OCI-LY3 (cell line): ENCODE measurements around the gene FAT1.

ENCODE experiments used
- H2AFZ ChIP-seq: fragments of 200-600, 300-600 bp; shearing (Covaris generic); 2 replicates; pipeline ENCODE4 v1.6.0; 2014; ENCODE audit warnings: antibody characterized with exemption, low read depth, low read length
- H3K27ac ChIP-seq: fragments of 200-600, 300-600 bp; sonication (generic); 2 replicates; pipeline ENCODE4 v1.5.1; 2014; ENCODE audit warnings: mild to moderate bottlenecking, low read length, moderate library complexity, mixed read lengths
- H3K27me3 ChIP-seq: fragments of 200-600, 300-600 bp; sonication (generic); 2 replicates; pipeline ENCODE4 v1.6.1; 2014; ENCODE audit warnings: low read depth, low read length, mixed read lengths
- H3K36me3 ChIP-seq: fragments of 200-600, 300-600 bp; sonication (generic); replicated peaks from 2 replicates; pipeline ENCODE3; 2014; ENCODE audit warnings: low read depth, low read length, mixed read lengths
- H3K4me1 ChIP-seq: fragments of 300-600, 200-600 bp; sonication (generic); 2 replicates; pipeline ENCODE4 v1.6.1; 2014; ENCODE audit warnings: low read length, mixed read lengths
- H3K4me2 ChIP-seq: fragments of 200-600, 300-600 bp; sonication (generic); 2 replicates; pipeline ENCODE4 v1.6.1; 2014; ENCODE audit warnings: low read length, mixed read lengths
- H3K4me3 ChIP-seq: fragments of 300-600, 200-600 bp; sonication (generic); 2 replicates; pipeline ENCODE4 v1.5.1; 2014; ENCODE audit warnings: antibody characterized with exemption, mild to moderate bottlenecking, low read length, moderate library complexity
- H3K79me2 ChIP-seq: fragments of 300-600, 200-600 bp; shearing (Covaris generic); 2 replicates; pipeline ENCODE4 v1.6.1; 2014; ENCODE audit warnings: mild to moderate bottlenecking, low read length, mixed read lengths
- H3K9ac ChIP-seq: fragments of 300-600, 200-600 bp; shearing (Covaris generic); 2 replicates; pipeline ENCODE4 v1.6.0; 2014; ENCODE audit warnings: mild to moderate bottlenecking, low read length, moderate library complexity
- H3K9me3 ChIP-seq: fragments of 200-600, 300-600 bp; shearing (Covaris generic); 2 replicates; pipeline ENCODE4 v1.6.1; 2014; ENCODE audit warnings: low read length, mixed read lengths; ENCODE audit not compliant: insufficient read depth
- H4K20me1 ChIP-seq: fragments of 200-600, 300-600 bp; sonication (generic); 2 replicates; pipeline ENCODE4 v1.6.1; 2016; ENCODE audit warnings: low read length, mixed read lengths; ENCODE audit not compliant: insufficient read depth
- EZH2phosphoT487 ChIP-seq: fragments of 200-600 bp; shearing (Covaris generic); IDR thresholded peaks from 2 replicates; pipeline ENCODE4 v1.6.1; 2018; ENCODE audit warnings: antibody characterized with exemption, mixed run types, low read depth
- TF ChIP-seq, protein P1 (sequence below): fragments of 200-600, 300-600 bp; sonication (generic); IDR thresholded peaks from 2 replicates; pipeline ENCODE4 v1.5.1; 2014; ENCODE audit warnings: antibody characterized with exemption, low read length, low read depth

The FAT1 gene

DNA sequence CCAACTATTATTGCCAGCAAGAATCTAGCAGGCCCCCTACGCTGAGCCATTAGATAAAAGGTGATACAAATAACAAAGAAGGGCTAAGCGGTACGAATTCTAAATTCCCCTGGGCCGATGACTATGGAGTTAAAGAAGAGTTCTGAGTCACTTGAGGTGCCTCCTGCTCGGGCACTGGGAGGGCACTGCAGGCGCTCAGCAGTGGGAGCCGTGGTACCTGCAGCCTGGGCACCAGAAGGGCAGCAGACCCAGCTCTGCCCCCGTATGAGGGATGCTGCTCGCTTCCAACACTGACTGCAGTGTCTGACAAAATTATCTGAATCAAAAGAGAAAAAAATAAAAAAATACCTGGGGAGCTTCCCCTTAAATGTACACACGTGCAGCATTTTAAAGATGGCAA is 124.2 kb downstream of the FAT1 start:
- Histone ChIP-seq H3K4me3 (no peak overlapping the region), H3K27ac (no peak overlapping the region), H3K79me2 (no peaks in the 10 kb centered on the region), H3K9ac (no peak overlapping the region), H3K4me1 (no peaks in the 10 kb centered on the region), H2AFZ (no peak overlapping the region), H3K27me3 (no peaks in the 10 kb centered on the region), H3K9me3 (no peaks in the 10 kb centered on the region), H3K36me3 (no peaks in the 10 kb centered on the region), H4K20me1 (no peaks in the 10 kb centered on the region), H3K4me2 (no peak overlapping the region)
- TF ChIP-seq, protein P1, sequence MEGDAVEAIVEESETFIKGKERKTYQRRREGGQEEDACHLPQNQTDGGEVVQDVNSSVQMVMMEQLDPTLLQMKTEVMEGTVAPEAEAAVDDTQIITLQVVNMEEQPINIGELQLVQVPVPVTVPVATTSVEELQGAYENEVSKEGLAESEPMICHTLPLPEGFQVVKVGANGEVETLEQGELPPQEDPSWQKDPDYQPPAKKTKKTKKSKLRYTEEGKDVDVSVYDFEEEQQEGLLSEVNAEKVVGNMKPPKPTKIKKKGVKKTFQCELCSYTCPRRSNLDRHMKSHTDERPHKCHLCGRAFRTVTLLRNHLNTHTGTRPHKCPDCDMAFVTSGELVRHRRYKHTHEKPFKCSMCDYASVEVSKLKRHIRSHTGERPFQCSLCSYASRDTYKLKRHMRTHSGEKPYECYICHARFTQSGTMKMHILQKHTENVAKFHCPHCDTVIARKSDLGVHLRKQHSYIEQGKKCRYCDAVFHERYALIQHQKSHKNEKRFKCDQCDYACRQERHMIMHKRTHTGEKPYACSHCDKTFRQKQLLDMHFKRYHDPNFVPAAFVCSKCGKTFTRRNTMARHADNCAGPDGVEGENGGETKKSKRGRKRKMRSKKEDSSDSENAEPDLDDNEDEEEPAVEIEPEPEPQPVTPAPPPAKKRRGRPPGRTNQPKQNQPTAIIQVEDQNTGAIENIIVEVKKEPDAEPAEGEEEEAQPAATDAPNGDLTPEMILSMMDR = no peak
- TF ChIP-seq EZH2phosphoT487 = no peak

DNA sequence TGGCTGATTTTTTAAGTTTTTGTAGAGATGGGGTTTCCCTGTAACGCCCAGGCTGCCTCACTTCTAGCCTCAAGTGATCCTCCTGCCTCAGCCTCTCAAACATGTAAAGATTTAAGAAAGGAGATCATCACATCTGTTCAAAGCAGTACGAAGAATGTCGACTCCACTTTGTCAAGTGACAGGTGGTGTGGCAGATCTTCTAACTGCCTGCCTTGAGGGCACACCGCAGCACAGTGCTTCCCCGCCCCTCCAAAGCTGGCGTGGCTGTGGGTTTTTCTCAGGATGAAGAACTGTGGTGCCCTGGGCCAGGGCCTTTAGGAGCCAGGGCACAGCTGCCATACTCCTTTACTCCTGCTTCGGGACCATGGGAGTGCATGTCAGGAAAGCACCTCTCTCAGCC is 125.0 kb downstream of the FAT1 start:
- no peak overlapping the region for H3K4me3 ChIP-seq
- H3K9me3 ChIP-seq = no peaks in the 10 kb centered on the region
- no peak overlapping the region for H3K4me2 ChIP-seq
- no peaks in the 10 kb centered on the region for H3K27me3 ChIP-seq
- no peaks in the 10 kb centered on the region for H3K4me1 ChIP-seq
- no peaks in the 10 kb centered on the region for H3K36me3 ChIP-seq
- H2AFZ ChIP-seq = no peak overlapping the region
- H3K79me2 ChIP-seq = no peaks in the 10 kb centered on the region
- no peak for TF ChIP-seq EZH2phosphoT487
- TF ChIP-seq, protein P1 = no peak
- no peak overlapping the region for H3K27ac ChIP-seq
- no peaks in the 10 kb centered on the region for H4K20me1 ChIP-seq
- no peak overlapping the region for H3K9ac ChIP-seq

DNA sequence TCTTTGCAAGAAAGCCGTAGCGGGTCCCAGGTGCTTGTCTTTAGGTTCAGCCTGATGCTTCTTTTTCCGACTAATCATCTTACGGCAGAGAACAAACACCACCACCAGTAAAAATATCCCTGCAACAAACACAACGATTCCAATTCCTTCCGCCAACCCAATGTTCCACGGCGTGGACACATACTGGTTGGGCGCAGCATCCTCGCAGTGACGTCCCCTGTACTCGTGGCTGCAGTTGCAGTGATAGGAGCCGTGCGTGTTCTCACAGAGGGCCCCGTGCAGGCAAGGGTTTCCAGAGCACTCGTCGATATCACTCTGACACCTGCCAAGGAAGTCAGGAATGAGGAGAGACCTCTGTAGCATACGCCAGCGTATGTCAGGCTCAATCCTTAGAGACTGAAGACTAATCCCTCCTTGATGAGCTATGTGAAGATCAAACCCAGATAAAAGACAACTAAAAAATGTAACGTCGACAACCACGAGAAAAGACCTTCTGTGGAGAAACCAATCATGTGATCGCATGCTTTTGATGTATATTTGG is 126.7 kb downstream of the FAT1 start:
- H3K27me3 ChIP-seq = no peaks in the 10 kb centered on the region
- no peak overlapping the region for H2AFZ ChIP-seq
- H3K27ac ChIP-seq = no peak overlapping the region
- no peaks in the 10 kb centered on the region for H3K4me1 ChIP-seq
- no peaks in the 10 kb centered on the region for H3K79me2 ChIP-seq
- H4K20me1 ChIP-seq = no peaks in the 10 kb centered on the region
- H3K9me3 ChIP-seq = no peaks in the 10 kb centered on the region
- H3K4me3 ChIP-seq = no peak overlapping the region
- TF ChIP-seq EZH2phosphoT487 = no peak
- TF ChIP-seq, protein P1 = no peak
- no peak overlapping the region for H3K9ac ChIP-seq
- H3K36me3 ChIP-seq = no peaks in the 10 kb centered on the region
- H3K4me2 ChIP-seq = no peak overlapping the region

DNA sequence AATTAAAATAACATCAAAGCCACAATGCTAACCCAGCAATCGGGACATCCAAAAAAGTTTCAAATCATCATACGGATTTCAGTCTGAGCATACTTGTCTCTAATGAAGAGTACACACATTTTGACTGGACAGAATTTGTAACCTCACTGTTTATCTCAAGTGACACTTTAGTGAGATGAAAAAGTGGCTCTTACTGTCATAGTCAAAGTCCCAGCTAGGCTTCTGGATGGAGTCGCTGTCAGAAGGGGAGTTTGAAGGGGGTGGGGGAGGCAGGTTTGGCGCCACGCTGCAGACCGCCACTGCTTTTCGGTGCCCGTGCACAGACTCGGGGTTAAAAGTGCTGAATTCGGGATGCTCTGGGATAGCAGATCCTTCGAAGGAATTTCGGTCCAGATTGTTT is 127.3 kb downstream of the FAT1 start:
- Histone ChIP-seq H3K4me2 (no peak overlapping the region), H3K27me3 (no peaks in the 10 kb centered on the region), H3K79me2 (no peaks in the 10 kb centered on the region), H3K4me3 (no peak overlapping the region), H3K4me1 (no peaks in the 10 kb centered on the region), H3K9me3 (no peaks in the 10 kb centered on the region), H3K9ac (no peak overlapping the region), H3K36me3 (no peaks in the 10 kb centered on the region), H3K27ac (no peak overlapping the region), H4K20me1 (no peaks in the 10 kb centered on the region), H2AFZ (no peak overlapping the region)
- TF ChIP-seq EZH2phosphoT487 = no peak
- TF ChIP-seq, protein P1 = no peak
